ENCODE data around the gene DRAP1.

The DRAP1 gene

DNA sequence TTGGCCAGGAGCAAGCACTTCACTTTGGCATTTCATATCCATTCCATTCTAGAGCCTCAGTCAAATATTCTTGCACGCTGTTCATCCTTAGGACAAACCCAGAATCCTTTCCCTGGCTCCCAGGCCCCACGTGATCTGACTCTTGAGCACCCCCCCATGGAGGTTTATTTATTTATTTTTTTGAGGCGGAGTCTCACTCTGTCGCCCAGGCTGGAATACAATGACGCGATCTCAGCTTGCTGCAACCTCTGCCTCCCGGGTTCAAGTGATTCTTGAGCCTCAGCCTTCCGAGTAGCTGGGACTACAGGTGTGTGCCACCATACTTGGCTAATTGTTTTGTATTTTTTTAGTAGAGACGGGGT is 13.3 kb downstream of the DRAP1 start:
- in situ Hi-C loops (cut with MboI; ENCODE audit: low pct_unique_long_range_greater_than_20kb, low sequenced_read_pairs, unreplicated experiment) = no loop called here
- DNase-seq (ENCODE audit: low spot score) = no peak

GRCh38 chr11:65934014-65934413 is 14.8 kb downstream of the DRAP1 start:
- TF ChIP-seq CTCF (IDR thresholded peaks at IDR 0.05; ENCODE audit: extremely low read depth, insufficient read depth, missing control alignments) = no peak
- DNase-seq (ENCODE audit: low spot score) = no peak
- in situ Hi-C loops (cut with MboI; ENCODE audit: low pct_unique_long_range_greater_than_20kb, low sequenced_read_pairs, unreplicated experiment) = no loop called here

More for the DNA sequence above, 13.3 kb downstream of the DRAP1 start:
- TF ChIP-seq CTCF (IDR thresholded peaks at IDR 0.05; ENCODE audit: extremely low read depth, insufficient read depth, missing control alignments) = no peak

- no peak for TF ChIP-seq CTCF (IDR thresholded peaks at IDR 0.05; ENCODE audit: extremely low read depth, insufficient read depth, missing control alignments)
- DNase-seq (ENCODE audit: low spot score) = no peak
- in situ Hi-C loops (cut with MboI; ENCODE audit: low pct_unique_long_range_greater_than_20kb, low sequenced_read_pairs, unreplicated experiment) = no loop called here
These were observed 18.5 kb downstream of the DRAP1 start for GRCh38 chr11:65937766-65938165.

DNA sequence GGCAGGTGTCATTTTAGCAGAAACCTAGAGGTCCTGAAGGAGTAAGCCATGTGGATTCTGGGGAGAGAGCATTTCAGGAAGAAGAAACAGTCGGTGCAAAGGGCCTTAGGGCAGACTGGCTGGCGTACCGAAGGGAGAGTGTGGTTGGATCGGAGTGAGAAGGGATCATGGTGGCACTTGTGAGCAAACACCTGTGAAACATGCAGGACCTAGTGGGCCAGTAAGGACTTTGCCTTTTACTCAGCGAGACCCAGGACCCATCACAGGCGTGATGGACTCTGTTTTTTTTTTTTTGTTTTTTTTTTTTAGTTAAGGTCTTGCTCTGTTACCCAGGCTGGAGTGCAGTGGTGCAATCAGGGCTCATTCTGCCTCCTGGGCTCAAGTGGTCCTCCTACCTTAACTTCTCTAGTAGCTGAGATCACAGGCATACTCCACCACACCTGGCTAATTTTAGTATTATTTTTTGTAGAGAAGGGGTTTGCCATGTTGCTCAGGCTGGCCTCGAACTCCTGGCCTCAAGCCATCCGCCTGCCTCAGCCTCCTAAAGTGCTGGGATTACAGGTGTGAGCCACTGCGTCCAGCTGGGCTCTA is 22.6 kb downstream of the DRAP1 start:
- in situ Hi-C loops (cut with MboI; ENCODE audit: low pct_unique_long_range_greater_than_20kb, low sequenced_read_pairs, unreplicated experiment) = no loop called here
- no peak for DNase-seq (ENCODE audit: low spot score)
- TF ChIP-seq CTCF (IDR thresholded peaks at IDR 0.05; ENCODE audit: extremely low read depth, insufficient read depth, missing control alignments) = no peak

- in situ Hi-C loops (cut with MboI; ENCODE audit: low pct_unique_long_range_greater_than_20kb, low sequenced_read_pairs, unreplicated experiment) = no loop called here
- TF ChIP-seq CTCF (IDR thresholded peaks at IDR 0.05; ENCODE audit: extremely low read depth, insufficient read depth, missing control alignments) = no peak
- no peak for DNase-seq (ENCODE audit: low spot score)
These were observed 23.3 kb downstream of the DRAP1 start for GRCh38 chr11:65942531-65942930.

- DNase-seq (ENCODE audit: low spot score) = no peak
- TF ChIP-seq CTCF (IDR thresholded peaks at IDR 0.05; ENCODE audit: extremely low read depth, insufficient read depth, missing control alignments) = no peak
- in situ Hi-C loops (cut with MboI; ENCODE audit: low pct_unique_long_range_greater_than_20kb, low sequenced_read_pairs, unreplicated experiment) = no loop called here
These were observed 25.0 kb downstream of the DRAP1 start for GRCh38 chr11:65944191-65944590.

- in situ Hi-C loops (cut with MboI; ENCODE audit: low pct_unique_long_range_greater_than_20kb, low sequenced_read_pairs, unreplicated experiment) = no loop called here
- TF ChIP-seq CTCF (IDR thresholded peaks at IDR 0.05; ENCODE audit: extremely low read depth, insufficient read depth, missing control alignments) = no peak
These were observed 25.5 kb downstream of the DRAP1 start for GRCh38 chr11:65944767-65945166.

More at GRCh38 chr11:65944767-65945166, 25.5 kb downstream of the DRAP1 start:
- DNase-seq (ENCODE audit: low spot score) = no peak

Measured in GM13977 (cell line).